Smooth muscle cell (in vitro differentiated cells): ENCODE data around the gene CHD3. TPM values are rescaled to one million over a fixed set of nuclear protein-coding genes. Genes with fewer than 3 reads are reported as not detected.

Experiments used
- DNase-seq: peaks from one replicate; lab custom pipeline; 2025; ENCODE audit not compliant: unreplicated experiment; lab: John Stamatoyannopoulos, UW
- H2AFZ ChIP-seq: fragments of 200-600 bp; sonication (generic); 2 replicates; pipeline ENCODE4 v1.6.0; 2016; ENCODE audit warnings: antibody characterized with exemption, low read depth, mild to moderate bottlenecking
- H3F3A ChIP-seq: fragments of 200-600 bp; sonication (generic); 2 replicates; pipeline ENCODE4 v1.6.0; 2017; ENCODE audit warnings: antibody characterized with exemption, low read depth
- H3K27ac ChIP-seq: fragments of 200-600 bp; sonication (generic); 2 replicates; pipeline ENCODE4 v1.5.1; 2016; ENCODE audit warnings: low read depth, mild to moderate bottlenecking
- H3K27me3 ChIP-seq: fragments of 200-600 bp; sonication (generic); 2 replicates; pipeline ENCODE4 v1.6.1; 2016; ENCODE audit warnings: low read depth, mild to moderate bottlenecking
- H3K36me3 ChIP-seq: fragments of 200-600 bp; sonication (generic); 2 replicates; pipeline ENCODE4 v1.5.1; 2016; ENCODE audit warnings: low read depth
- H3K4me1 ChIP-seq: fragments of 200-600 bp; sonication (generic); 2 replicates; pipeline ENCODE4 v1.5.1; 2016; ENCODE audit warnings: low read depth
- H3K4me2 ChIP-seq: fragments of 200-600 bp; sonication (generic); 2 replicates; pipeline ENCODE4 v1.6.0; 2016; ENCODE audit warnings: mild to moderate bottlenecking
- H3K4me3 ChIP-seq: fragments of 200-600 bp; sonication (generic); 2 replicates; pipeline ENCODE4 v1.5.1; 2016; ENCODE audit warnings: mild to moderate bottlenecking
- H3K79me2 ChIP-seq: fragments of 200-600 bp; sonication (generic); 2 replicates; pipeline ENCODE4 v1.6.0; 2016; ENCODE audit warnings: low read depth, mild to moderate bottlenecking
- H3K9ac ChIP-seq: fragments of 200-600 bp; sonication (generic); 2 replicates; pipeline ENCODE4 v1.6.0; 2016; ENCODE audit warnings: low read depth
- H3K9me3 ChIP-seq: fragments of 200-600 bp; sonication (generic); replicated peaks from 2 replicates; pipeline ENCODE4 v1.5.1; 2016; ENCODE audit warnings: low read depth
- H4K20me1 ChIP-seq: fragments of 200-600 bp; sonication (generic); 2 replicates; pipeline ENCODE4 v1.6.0; 2016; ENCODE audit warnings: low read depth
- WGBS: methylation state at CpG from one replicate; pipeline ENCODE4 v1.1.7; 2016; ENCODE audit warnings: low lambda C conversion rate; 5-methylcytosine and 5-hydroxymethylcytosine counted together
- polyA plus RNA-seq: library from polyadenylated mRNA; unstranded; fragments of >200 nt; fragmentation: Nextera tagmentation; extraction: Ambion mirVana; gene quantifications from 2 replicates; pipeline ENCODE4 v1.2.1, GENCODE V29; 2016
- total RNA-seq: library from RNA; depleted of rRNA; stranded (reverse); fragments of >200 nt; gene quantifications from 2 replicates; pipeline ENCODE4 v1.2.3, GENCODE V29; 2014
- TF ChIP-seq, protein P1 (sequence below): fragments of 200-600 bp; sonication (generic); IDR thresholded peaks from 2 replicates; pipeline ENCODE4 v1.5.1; 2017; ENCODE audit warnings: borderline replicate concordance, mild to moderate bottlenecking, antibody characterized with exemption; ENCODE audit not compliant: insufficient read depth, poor library complexity, severe bottlenecking

The CHD3 gene
- total and polyA plus RNA-seq, 2 experiments from 2014 or later: 16.3 to 34.9 TPM

DNA sequence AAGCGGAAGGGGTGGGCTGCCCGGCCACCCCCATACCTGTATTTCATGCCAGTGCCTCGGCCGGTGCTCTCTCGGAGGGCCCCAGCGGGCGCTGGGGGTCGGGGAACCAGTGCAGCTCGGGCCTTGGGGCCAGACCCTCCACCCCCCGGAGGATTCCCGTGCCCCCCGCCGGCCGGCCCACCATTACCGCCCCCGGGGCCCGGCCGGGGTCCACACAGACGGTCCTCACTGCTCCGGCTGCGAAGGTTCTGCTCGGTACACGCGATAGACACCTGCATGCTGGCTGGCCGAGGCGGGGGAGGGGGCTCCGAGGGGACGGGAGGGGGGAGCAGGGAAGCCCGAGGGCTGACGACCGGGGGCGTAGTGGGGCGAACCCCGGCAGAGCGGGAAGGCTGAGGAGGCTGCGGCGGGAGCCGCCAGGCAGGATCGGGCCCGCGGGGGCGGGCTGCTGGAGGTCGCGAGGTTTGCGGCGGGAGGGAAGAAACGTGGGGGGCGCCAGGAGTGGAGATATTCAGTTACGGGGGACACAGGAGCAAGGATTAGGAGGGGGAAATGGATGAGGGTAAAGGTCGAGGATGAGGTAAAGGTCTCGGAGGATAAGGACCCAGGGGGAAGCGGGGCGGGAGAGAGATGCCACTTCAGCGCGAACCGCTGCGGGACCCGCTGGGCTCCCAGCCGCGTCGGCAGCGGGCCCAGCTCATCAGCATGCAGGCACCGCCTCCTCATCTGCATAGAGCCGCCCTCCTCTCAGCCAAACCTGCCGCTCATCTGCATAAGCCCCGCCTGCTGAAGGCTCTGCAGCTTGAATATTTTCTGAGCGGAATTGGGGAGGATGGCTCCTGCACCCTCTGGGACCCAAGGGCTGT is 40.8 kb downstream of the CHD3 start, which contains the start of gene KCNAB3:
Gene KCNAB3, minus strand, starts transcription at position 699 of the 866 bp plus-strand sequence. Its CDS starts 421 bp downstream, at position 278.
- DNase-seq: peak; percentile 25
- Histone ChIP-seq H3K9ac (peak within 1 kb of the TSS; percentile 45), H2AFZ (peak within 1 kb of the TSS; percentile 87), H3K4me3 (peak within 1 kb of the TSS; percentile 59), H3K4me1 (peaks cover 21% of the 10 kb centered on the region), H3K9me3 (no peaks in the 10 kb centered on the region), H3K27me3 (no peaks in the 10 kb centered on the region), H4K20me1 (peaks cover 11% of the 10 kb centered on the region), H3K4me2 (peak within 1 kb of the TSS; percentile 98), H3F3A (no peaks in the 10 kb centered on the region), H3K36me3 (no peaks in the 10 kb centered on the region), H3K79me2 (peaks cover 16% of the 10 kb centered on the region), H3K27ac (no peak within 1 kb of the TSS)
- TF ChIP-seq, protein P1, sequence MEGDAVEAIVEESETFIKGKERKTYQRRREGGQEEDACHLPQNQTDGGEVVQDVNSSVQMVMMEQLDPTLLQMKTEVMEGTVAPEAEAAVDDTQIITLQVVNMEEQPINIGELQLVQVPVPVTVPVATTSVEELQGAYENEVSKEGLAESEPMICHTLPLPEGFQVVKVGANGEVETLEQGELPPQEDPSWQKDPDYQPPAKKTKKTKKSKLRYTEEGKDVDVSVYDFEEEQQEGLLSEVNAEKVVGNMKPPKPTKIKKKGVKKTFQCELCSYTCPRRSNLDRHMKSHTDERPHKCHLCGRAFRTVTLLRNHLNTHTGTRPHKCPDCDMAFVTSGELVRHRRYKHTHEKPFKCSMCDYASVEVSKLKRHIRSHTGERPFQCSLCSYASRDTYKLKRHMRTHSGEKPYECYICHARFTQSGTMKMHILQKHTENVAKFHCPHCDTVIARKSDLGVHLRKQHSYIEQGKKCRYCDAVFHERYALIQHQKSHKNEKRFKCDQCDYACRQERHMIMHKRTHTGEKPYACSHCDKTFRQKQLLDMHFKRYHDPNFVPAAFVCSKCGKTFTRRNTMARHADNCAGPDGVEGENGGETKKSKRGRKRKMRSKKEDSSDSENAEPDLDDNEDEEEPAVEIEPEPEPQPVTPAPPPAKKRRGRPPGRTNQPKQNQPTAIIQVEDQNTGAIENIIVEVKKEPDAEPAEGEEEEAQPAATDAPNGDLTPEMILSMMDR: no peak
- 14% methylated on average over 35 of the region's 67 CpGs for WGBS

DNA sequence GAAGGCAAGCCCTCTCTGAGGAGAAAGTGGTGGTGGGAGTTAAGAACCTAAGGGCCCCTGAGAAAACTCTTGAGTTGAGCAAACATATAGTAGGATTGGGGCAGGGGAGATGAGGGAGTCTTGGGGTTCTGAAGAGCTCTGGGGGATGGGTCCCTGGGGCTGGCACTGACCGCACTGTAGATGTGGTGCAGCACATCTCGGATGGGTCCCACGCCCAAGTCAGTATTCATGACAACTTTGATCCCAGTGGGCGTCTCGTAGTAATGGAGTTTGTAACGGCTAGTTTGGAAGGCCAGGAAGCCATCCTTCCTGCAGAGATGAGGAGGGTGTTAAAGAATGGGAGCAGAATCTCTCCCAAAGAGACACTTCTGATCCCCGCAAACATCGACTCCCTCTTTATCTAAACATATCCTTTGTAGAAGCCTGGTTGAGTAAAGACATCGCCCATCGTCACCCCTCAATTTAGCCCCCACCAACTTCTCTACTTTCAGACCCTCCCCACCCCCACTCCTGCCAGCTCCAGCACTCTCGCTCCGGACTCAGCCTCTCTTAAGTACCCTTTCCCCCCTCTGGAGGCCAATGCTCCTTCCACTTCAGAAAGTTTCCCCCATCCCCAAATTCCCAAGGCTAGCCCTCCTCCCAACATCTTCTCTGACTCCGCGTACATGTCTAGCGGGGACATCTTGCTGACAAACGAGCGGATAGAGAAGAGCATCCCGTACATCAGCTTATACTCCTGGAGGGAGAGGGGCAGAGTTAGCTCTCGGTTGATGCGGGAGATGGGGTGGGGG is 42.4 kb downstream of the CHD3 start:
- peak overlapping the region; percentile 85 for H3K27ac ChIP-seq
- TF ChIP-seq, protein P1: no peak

DNA sequence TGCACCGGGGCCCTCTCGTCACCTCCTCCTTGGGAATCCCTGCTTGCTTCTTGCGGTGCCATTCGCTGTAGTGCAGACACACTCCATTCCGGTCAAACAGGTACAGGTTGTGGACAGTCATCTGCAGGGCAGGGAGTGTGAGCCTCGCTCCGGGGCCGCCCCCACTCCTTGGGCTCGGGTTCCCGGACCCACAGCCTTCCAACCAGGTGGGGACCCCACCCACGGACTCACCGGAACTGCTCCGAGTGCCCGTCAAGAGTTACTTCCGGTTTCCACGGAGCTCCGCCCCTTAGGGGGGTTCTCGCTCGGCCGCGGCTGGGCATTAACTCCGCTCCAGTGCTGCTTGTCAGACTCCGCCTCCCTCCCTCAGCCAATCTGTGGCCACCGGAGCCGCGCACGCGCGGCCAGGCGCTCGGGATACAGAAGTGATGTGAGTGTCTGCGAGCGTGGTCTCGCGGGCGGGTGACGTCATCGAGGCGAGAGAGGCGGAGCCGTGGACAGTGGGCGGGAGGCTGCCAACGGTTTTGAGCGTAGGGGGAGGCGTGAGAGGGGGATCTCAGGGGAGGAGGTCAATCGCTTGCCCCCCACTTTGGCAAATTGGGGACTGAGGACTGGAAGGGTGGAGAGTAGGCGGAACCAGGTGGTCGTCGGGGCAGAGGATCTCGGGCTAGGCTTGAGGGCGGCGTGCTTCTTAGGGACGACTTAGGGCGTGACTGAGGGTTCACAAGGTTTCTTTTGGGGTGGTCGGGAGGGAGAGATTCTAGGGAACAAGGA is 43.3 kb downstream of the CHD3 start, which contains the start of the genes CNTROB and TRAPPC1:
Gene CNTROB, plus strand, starts transcription at position 498 of the 774 bp plus-strand sequence. CDS start 874 bp downstream, outside the sequence.
Gene TRAPPC1, minus strand, starts transcription at position 238 of the 774 bp plus-strand sequence. Its CDS starts 117 bp downstream, at position 121.
- peak; percentile 97 for DNase-seq
- H3K9me3 ChIP-seq: no peaks in the 10 kb centered on the region
- peak within 1 kb of the TSS; percentile 98 for H3K9ac ChIP-seq
- H2AFZ ChIP-seq: peak within 1 kb of the TSS; percentile 94
- H3K4me1 ChIP-seq: peaks cover 21% of the 10 kb centered on the region
- peaks cover 20% of the 10 kb centered on the region for H3K79me2 ChIP-seq
- H3F3A ChIP-seq: no peaks in the 10 kb centered on the region
- 1% methylated on average over 54 of the region's 55 CpGs for WGBS
- H3K27ac ChIP-seq: peak within 1 kb of the TSS; percentile 85
- peaks cover 17% of the 10 kb centered on the region for H4K20me1 ChIP-seq
- TF ChIP-seq, protein P1: no peak
- H3K4me2 ChIP-seq: peak within 1 kb of the TSS; percentile 98
- no peaks in the 10 kb centered on the region for H3K36me3 ChIP-seq
- no peaks in the 10 kb centered on the region for H3K27me3 ChIP-seq
- peak within 1 kb of the TSS; percentile 94 for H3K4me3 ChIP-seq

More for the DNA sequence above, 42.4 kb downstream of the CHD3 start:
- peak overlapping the region; percentile 73 for H2AFZ ChIP-seq
- peaks cover 20% of the 10 kb centered on the region for H3K79me2 ChIP-seq
- no peaks in the 10 kb centered on the region for H3K9me3 ChIP-seq
- H3K4me2 ChIP-seq: peak overlapping the region; percentile 98
- H3F3A ChIP-seq: no peaks in the 10 kb centered on the region
- 43% methylated on average over 20 of the region's 20 CpGs for WGBS
- H3K9ac ChIP-seq: peak overlapping the region; percentile 70
- peaks cover 21% of the 10 kb centered on the region for H3K4me1 ChIP-seq
- no peak for DNase-seq
- H3K4me3 ChIP-seq: peak overlapping the region; percentile 94
- H4K20me1 ChIP-seq: peaks cover 17% of the 10 kb centered on the region
- no peaks in the 10 kb centered on the region for H3K36me3 ChIP-seq
- H3K27me3 ChIP-seq: no peaks in the 10 kb centered on the region
